GM18909 (cell line): ENCODE results near the gene TUBB3.
"Not testable (repeated sequence)": the region's sequence is repeated elsewhere in the genome, so short reads cannot be mapped to it uniquely, and the experiment has no call there.

Source experiments
- ATAC-seq: cut with Tn5 transposase; IDR thresholded peaks from one replicate; pipeline ENCODE4 v1.9.1; 2021; ENCODE audit warnings: mild to moderate bottlenecking; ENCODE audit not compliant: unreplicated experiment, poor library complexity

The TUBB3 gene

DNA sequence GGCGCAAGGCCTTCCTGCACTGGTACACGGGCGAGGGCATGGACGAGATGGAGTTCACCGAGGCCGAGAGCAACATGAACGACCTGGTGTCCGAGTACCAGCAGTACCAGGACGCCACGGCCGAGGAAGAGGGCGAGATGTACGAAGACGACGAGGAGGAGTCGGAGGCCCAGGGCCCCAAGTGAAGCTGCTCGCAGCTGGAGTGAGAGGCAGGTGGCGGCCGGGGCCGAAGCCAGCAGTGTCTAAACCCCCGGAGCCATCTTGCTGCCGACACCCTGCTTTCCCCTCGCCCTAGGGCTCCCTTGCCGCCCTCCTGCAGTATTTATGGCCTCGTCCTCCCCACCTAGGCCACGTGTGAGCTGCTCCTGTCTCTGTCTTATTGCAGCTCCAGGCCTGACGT, 12.5 kb downstream of the TUBB3 start:
- ATAC-seq, result not testable (repeated sequence)

DNA sequence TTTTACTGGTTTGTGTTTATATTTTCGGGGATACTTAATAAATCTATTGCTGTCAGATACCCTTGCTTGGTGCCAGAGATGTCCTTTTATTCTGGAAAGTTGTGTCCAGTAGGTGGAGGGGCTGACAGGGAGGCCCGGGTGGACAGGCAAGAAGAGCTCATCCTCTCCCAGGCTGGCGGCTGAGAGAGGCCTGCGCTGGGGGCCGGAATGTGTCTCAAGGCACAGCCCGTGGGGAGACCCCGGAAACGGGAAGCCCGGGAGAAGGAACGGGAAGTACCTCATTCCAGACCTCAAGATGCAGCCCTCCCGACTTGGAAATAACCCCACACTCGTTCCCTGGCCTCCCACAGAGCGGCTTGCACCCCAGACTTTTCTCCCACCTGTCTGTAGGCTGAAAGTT, 12.9 kb downstream of the TUBB3 start:
- no peak for ATAC-seq

- ATAC-seq, result no peak
Observed at GRCh38 chr16:89936508-89936907, 13.4 kb downstream of the TUBB3 start.

DNA sequence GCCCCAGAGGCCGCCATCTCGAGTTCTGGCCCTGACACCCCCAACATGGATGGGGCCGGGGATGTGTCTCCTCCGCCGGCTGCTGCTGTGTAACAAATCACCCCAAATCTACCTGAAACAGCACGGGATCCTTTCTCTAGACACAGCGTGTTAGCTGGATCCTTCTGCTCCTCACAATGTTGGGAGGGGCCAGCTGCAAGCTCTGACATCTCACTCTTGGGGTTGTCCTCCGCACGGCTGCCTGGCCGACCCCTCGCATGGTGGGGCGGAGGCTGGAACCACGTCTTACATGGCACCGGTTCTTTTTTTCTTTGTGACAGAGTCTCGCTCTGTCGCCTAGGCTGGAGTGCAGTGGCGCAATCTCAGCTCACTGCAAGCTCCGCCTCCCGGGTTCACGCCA, 13.8 kb downstream of the TUBB3 start:
- no peak for ATAC-seq

- ATAC-seq, result no peak
Observed at GRCh38 chr16:89938175-89938885, 15.2 kb downstream of the TUBB3 start.

- no peak for ATAC-seq
Observed at GRCh38 chr16:89944773-89945172, 21.6 kb downstream of the TUBB3 start.

DNA sequence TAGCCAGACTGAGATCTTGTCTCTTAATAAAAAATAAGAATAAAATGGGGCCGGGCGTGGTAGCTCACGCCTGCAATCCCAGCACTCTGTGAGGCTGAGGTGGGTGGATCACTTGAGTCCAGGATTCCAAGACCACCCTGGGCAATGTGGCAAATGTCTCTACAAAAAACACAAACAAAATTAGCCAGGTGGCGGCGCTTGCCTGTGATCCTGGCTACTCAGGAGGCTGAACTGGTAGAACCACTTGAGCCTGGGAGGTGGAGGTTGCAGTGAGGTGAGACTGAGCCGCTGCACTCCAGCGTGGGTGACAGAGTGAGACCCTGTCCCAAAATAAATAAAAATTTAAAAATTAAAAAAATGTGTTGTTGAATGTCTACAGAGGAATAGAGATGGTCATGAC, 22.5 kb downstream of the TUBB3 start:
- no peak for ATAC-seq

GRCh38 chr16:89946515-89946914, 23.4 kb downstream of the TUBB3 start:
- no peak for ATAC-seq

DNA sequence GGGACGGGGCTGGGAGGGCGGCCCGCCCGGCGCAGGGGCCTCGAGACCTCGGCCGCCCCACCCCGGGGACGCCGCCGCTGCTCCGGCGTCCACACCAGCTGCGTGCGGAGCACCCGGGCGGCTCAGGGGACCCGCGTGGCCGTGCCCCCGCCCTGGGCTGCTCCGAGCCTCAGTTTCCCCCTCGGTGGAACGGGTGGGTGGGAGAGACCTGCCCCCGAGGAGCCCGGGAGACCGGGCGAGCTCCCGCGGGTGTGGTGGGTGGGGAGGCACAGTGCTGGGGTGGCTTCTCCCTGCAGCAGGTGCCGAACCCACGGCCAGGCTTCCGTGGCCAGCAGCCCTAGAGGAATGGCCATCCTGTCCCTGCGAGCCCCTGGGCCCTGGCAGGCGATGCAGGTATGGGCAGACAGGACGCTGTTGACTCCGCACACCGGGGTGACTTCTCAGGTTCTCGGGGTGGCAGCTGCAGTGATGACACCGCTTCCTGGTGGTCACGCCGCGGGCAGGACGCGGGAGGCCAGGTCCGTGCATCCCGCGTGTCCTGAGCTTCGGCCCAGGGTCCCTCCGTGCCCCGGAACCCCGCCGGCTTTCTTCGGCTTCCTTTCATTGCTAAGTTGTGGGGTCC, 26.1 kb downstream of the TUBB3 start:
- ATAC-seq, result no peak

DNA sequence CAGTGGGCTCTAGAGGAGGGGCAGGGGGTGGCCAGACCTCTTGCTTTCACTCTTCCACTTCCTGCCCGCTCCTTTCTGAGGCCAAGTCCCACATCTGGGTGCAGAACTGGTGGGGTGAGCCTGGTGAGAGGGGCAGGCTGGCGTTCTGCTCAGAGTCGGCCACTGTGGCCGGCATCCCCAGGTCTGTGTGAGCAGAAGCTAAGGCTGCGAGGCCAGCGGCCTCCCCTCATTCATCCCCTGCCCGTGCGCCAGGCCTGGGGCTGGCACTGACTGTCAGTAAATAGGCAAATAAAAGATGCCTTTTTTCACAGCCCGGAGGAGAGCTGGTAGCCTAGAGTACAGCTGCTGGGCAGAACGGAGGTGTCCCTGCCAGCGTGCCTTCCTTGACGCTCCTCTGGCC, 26.6 kb downstream of the TUBB3 start:
- ATAC-seq, result no peak

GRCh38 chr16:89951509-89951908, 28.4 kb downstream of the TUBB3 start:
- ATAC-seq, result no peak

- no peak for ATAC-seq
Observed at GRCh38 chr16:89952049-89952448, 28.9 kb downstream of the TUBB3 start.

DNA sequence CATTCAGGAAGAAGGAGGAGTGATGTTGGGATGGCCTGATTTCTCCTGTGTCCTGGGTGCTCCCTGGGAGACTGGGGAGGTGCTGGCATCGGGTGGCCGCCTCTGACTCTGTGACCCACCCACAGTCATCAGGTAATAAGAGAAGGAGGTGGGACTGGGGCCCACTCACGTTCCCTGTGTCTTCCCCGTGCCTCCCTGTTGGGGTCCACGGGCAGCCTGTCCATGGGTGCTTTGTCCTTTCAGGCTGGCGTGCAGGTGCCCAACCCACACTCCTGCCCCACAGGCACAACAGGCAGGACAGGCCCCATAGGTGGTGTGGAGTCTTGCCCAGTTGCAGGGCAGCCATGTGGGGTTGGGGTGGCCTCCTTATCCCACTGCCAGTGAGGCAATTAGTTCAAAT, 29.4 kb downstream of the TUBB3 start:
- no peak for ATAC-seq

GRCh38 chr16:89953671-89954406, 30.7 kb downstream of the TUBB3 start:
- ATAC-seq, result no peak

DNA sequence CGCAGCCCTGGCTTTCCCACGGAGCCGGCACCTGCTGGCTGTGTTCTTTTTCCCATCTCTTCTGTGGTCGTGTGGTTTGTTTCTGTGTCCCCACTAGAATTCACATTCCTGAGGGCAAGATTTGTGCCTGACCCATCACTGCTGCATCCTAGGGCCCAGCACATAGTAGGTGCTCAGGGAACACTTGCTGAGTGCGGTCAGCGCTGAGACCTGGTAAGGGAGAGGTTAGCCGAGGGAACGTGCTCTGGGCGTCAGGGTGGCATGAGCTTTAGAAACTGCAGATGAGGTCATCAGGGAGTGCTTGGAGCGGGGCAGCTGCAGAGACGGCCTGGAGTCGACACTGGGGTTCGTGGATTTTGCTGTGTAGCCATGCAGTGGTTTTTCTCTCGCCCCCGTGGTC, 31.3 kb downstream of the TUBB3 start:
- ATAC-seq, result no peak

- ATAC-seq, result no peak
Observed at GRCh38 chr16:89955001-89955685, 32.0 kb downstream of the TUBB3 start.

- no peak for ATAC-seq
Observed at GRCh38 chr16:89956505-89957215, 33.5 kb downstream of the TUBB3 start.

GRCh38 chr16:89957216-89957785, 34.2 kb downstream of the TUBB3 start:
- no peak for ATAC-seq

- no peak for ATAC-seq
Observed at GRCh38 chr16:89958068-89958467, 34.9 kb downstream of the TUBB3 start.

GRCh38 chr16:89958596-89958995, 35.5 kb downstream of the TUBB3 start:
- no peak for ATAC-seq
